ENCODE data around the gene MRC1. TPM values are rescaled to one million over a fixed set of nuclear protein-coding genes. Genes with fewer than 3 reads are reported as not detected.

The MRC1 gene
- total and polyA plus RNA-seq, 2 experiments from 2014 or later, result 0.03 to 0.22 TPM

DNA sequence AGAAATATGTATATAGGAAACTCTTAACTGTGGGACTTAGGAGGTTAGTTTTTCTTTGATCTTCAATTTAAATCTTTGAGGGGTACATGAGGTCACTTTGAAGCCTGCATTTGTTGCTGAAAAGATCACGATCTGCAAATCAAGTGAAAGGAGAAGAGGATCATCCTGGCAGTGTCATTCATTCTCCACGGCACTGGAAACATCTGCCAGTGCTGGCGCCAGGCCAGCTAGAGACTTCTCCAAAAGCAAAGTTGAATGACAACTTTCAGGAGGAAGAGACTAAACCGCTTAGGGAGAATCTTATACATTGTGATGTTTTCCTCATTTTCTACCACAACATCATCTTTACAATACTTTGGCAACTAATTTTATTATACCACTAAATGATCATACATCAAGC is 42.5 kb downstream of the MRC1 start:
- H3K4me1 ChIP-seq (ENCODE audit: low read depth), result peaks cover 5% of the 10 kb centered on the region
- H3K27ac ChIP-seq, result no peak overlapping the region
- no peak overlapping the region for H3K4me3 ChIP-seq
- no peaks in the 10 kb centered on the region for H3K36me3 ChIP-seq
- no peak for DNase-seq (ENCODE audit: low read depth in 1 of 2, low spot score in 1 of 2)
- no peaks in the 10 kb centered on the region for H3K9me3 ChIP-seq (ENCODE audit: low read depth)
- no peaks in the 10 kb centered on the region for H3K27me3 ChIP-seq
- TF ChIP-seq, protein P1, sequence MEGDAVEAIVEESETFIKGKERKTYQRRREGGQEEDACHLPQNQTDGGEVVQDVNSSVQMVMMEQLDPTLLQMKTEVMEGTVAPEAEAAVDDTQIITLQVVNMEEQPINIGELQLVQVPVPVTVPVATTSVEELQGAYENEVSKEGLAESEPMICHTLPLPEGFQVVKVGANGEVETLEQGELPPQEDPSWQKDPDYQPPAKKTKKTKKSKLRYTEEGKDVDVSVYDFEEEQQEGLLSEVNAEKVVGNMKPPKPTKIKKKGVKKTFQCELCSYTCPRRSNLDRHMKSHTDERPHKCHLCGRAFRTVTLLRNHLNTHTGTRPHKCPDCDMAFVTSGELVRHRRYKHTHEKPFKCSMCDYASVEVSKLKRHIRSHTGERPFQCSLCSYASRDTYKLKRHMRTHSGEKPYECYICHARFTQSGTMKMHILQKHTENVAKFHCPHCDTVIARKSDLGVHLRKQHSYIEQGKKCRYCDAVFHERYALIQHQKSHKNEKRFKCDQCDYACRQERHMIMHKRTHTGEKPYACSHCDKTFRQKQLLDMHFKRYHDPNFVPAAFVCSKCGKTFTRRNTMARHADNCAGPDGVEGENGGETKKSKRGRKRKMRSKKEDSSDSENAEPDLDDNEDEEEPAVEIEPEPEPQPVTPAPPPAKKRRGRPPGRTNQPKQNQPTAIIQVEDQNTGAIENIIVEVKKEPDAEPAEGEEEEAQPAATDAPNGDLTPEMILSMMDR (IDR thresholded peaks at IDR 0.05; ENCODE audit: low read depth, low read length), result no peak

DNA sequence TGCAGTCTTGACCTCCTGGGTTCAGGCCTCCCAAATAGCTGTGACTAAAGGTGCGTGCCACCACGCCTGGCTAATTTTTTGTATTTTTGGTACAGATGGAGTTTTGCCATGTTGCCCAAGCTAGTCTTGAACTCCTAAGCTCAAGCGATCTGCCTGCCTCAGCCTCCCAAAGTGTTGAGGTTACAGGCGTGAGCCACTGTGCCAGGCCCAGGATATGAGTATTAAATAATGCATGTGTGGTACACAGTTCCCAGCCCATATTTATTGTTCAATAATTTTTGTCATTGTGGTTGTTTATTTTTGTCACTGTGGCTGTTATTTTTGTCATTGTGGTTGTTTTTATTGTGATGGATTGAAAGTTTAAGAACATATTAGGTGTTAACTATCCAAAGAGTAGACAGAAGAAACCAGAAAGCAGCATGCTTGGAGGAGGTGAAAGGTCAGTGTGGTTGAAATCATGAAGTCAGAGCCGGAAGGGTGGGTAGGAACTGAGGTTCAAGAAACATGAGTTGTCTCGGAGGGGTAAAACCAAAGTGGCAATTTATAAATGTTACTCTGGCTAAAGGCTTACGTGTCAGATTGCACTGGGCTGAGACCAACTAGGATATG is 45.0 kb downstream of the MRC1 start:
- TF ChIP-seq, protein P1 (IDR thresholded peaks at IDR 0.05; ENCODE audit: low read depth, low read length), result no peak
- Histone ChIP-seq H3K9me3 (ENCODE audit: low read depth) (no peaks in the 10 kb centered on the region), H3K4me3 (no peak overlapping the region), H3K27ac (no peak overlapping the region), H3K27me3 (no peaks in the 10 kb centered on the region), H3K36me3 (no peaks in the 10 kb centered on the region), H3K4me1 (ENCODE audit: low read depth) (peaks cover 5% of the 10 kb centered on the region)
- DNase-seq (ENCODE audit: low read depth in 1 of 2, low spot score in 1 of 2), result no peak

DNA sequence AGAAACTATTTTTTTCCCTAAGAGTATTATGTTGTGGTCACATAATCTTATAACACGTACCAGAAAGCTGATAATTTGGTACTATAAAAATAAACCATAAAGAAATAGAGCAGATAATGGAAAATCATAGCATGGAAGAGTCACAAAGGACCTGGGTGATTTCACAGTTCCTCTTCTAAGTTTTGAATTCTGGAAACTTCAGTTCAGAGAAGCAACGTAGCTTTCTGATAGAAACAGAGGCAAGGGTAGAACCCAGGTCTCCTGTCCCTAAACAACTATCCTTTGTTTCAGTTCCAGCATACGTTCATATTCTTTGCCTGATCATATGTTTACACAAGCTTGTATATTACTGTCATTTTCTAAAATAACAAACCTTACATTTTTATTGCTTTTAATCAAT is 47.9 kb downstream of the MRC1 start:
- H3K27ac ChIP-seq, result no peak overlapping the region
- no peaks in the 10 kb centered on the region for H3K27me3 ChIP-seq
- TF ChIP-seq, protein P1 (IDR thresholded peaks at IDR 0.05; ENCODE audit: low read depth, low read length), result no peak
- no peak for DNase-seq (ENCODE audit: low read depth in 1 of 2, low spot score in 1 of 2)
- H3K4me1 ChIP-seq (ENCODE audit: low read depth), result no peaks in the 10 kb centered on the region
- H3K4me3 ChIP-seq, result no peak overlapping the region
- H3K36me3 ChIP-seq, result no peaks in the 10 kb centered on the region
- no peaks in the 10 kb centered on the region for H3K9me3 ChIP-seq (ENCODE audit: low read depth)

DNA sequence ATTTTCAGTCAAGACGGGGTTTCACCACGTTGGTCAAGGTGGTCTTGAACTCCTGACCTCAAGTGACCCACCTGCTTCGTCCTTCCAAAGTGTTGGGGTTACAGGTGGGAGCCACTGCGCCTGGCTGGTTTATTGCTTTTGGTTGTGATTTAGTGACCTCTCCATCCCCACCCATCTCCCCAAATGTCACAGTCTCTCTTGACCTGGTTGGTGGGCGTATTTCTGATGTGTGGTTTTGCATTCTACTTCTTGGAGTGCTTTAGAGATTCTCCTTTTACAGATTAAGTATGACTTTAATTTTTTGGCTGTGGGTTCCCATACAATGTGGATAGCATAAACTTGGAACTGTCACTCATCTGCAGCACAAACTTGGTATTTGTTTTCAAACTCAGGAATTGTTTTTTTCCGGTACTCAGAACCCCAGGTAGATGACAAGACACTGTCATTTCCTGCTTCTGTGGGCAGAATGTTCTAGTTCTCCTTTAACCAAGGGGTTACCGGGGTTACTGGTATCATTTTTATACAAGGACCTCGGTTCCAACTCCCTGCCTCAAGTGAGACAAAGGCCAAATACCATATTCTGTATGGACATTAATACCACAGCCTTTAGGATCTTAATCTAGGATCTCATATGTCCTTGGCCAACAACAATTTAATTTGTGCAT is 50.5 kb downstream of the MRC1 start:
- Histone ChIP-seq H3K27me3 (no peaks in the 10 kb centered on the region), H3K9me3 (ENCODE audit: low read depth) (no peaks in the 10 kb centered on the region), H3K4me3 (no peak overlapping the region), H3K27ac (no peak overlapping the region), H3K4me1 (ENCODE audit: low read depth) (no peaks in the 10 kb centered on the region), H3K36me3 (no peaks in the 10 kb centered on the region)
- TF ChIP-seq, protein P1 (IDR thresholded peaks at IDR 0.05; ENCODE audit: low read depth, low read length), result no peak
- no peak for DNase-seq (ENCODE audit: low read depth in 1 of 2, low spot score in 1 of 2)

DNA sequence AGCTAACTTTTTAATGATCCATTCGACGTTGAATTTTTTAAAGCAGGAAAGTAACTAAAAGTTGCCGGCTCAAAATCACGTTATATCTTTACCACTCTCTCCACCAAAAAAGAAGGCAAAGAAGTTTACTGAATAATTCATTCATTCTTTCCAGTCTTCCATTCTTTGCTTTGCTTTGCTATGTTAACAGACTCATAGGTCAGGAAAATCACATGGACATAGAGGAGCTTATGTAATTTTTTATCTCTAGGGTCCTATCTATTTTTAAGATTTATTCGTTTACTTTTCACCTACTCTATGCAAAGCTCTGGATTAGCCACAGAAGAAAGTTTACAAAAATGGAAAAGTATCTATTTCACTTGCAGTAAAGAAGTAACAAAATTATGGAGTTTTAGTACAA is 52.6 kb downstream of the MRC1 start:
- no peak for DNase-seq (ENCODE audit: low read depth in 1 of 2, low spot score in 1 of 2)
- Histone ChIP-seq H3K27ac (no peak overlapping the region), H3K36me3 (no peaks in the 10 kb centered on the region), H3K27me3 (no peaks in the 10 kb centered on the region), H3K9me3 (ENCODE audit: low read depth) (no peaks in the 10 kb centered on the region), H3K4me3 (no peak overlapping the region), H3K4me1 (ENCODE audit: low read depth) (no peaks in the 10 kb centered on the region)
- TF ChIP-seq, protein P1 (IDR thresholded peaks at IDR 0.05; ENCODE audit: low read depth, low read length), result no peak

All from cardiac muscle cell (in vitro differentiated cells and primary cell).